ENCODE measurements around the gene ING1. TPM values are rescaled to one million over a fixed set of nuclear protein-coding genes. Genes with fewer than 3 reads are reported as not detected.
"Not testable (repeated sequence)": the region's sequence is repeated elsewhere in the genome, so short reads cannot be mapped to it uniquely, and the experiment has no call there.

ING1 gene, protein sequence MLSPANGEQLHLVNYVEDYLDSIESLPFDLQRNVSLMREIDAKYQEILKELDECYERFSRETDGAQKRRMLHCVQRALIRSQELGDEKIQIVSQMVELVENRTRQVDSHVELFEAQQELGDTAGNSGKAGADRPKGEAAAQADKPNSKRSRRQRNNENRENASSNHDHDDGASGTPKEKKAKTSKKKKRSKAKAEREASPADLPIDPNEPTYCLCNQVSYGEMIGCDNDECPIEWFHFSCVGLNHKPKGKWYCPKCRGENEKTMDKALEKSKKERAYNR
- polyA plus RNA-seq: 10 to 100 TPM; 12.6 to 20.1 (median 17.6) TPM

- Mint-ChIP-seq H3K4me3 (peak within 1 kb of the TSS; percentile 98 to 100 (median 99)), H3K4me1 (peaks cover 32 to 37% of the 10 kb centered on the region in 2 donors), H3K27me3 (ENCODE audit: low read depth in 3 of 3) (peaks cover 19 to 28% (median 27%) of the 10 kb centered on the region in 3 donors), H3K36me3 (no peaks in the 10 kb centered on the region), H3K9me3 (peaks cover 0 to 2% (median 0%) of the 10 kb centered on the region in 6 donors), H3K27ac (peak within 1 kb of the TSS; percentile 93 to 100 (median 96))
- DNase-seq: no peak
Observed at GRCh38 chr13:110713642-110713952, at the start of gene ING1. Gene ING1 (plus strand): TSS chr13:110713700. CDS start chr13:110714150, 450 bp downstream.

DNA sequence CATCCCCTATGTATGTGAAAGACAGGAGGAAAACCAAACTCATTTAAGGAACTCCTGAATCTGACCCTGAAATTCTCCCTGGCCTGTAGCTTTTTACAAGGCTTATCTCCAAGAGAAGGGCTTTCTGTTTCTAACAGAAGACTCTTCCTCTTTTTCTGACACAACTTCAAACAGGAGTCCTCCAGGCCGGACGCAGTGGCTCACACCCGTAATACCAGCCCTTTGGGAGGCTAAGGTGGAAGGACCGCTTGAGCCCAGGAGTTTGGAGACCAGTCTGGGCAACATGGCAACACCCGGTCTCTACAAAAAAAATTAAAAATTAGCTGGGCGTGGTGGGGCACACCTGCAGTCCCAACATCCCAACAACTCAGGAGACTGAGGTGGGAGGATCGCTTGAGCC, 49.5 kb upstream of the ING1 start:
- no peaks in the 10 kb centered on the region for H3K9me3 Mint-ChIP-seq
- DNase-seq: no peak
- peaks cover 0 to 1% (median 0%) of the 10 kb centered on the region in 3 donors for H3K27me3 Mint-ChIP-seq (ENCODE audit: low read depth in 3 of 3)
- peaks cover 4 to 13% of the 10 kb centered on the region in 2 donors for H3K4me1 Mint-ChIP-seq
- no peak overlapping the region for H3K4me3 Mint-ChIP-seq
- H3K36me3 Mint-ChIP-seq: peaks cover 27 to 65% (median 41%) of the 10 kb centered on the region in 3 donors
- no peak overlapping the region for H3K27ac Mint-ChIP-seq

DNA sequence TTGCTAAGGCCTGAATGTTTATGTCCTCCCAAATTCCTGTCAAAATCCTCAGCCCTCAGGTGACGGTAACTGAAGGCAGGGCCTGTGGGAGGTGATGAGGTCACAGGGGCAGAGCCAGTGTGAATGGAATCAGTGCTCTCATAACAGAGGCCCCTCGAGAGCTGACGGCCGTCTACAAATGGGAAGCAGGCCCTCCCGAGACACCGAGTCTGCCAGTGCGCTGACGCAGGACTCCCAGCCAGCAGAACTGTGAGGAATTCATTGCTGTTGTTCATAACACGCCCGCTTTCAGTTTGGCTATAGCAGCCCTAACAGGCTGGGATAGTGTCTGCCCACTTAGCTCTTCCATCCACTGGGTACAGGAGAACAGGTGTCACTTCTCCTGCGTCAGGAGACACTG, 48.8 kb upstream of the ING1 start:
- H3K4me1 Mint-ChIP-seq: peaks cover 0 to 7% of the 10 kb centered on the region in 2 donors
- H3K9me3 Mint-ChIP-seq: no peaks in the 10 kb centered on the region
- peaks cover 0 to 1% (median 0%) of the 10 kb centered on the region in 3 donors for H3K27me3 Mint-ChIP-seq (ENCODE audit: low read depth in 3 of 3)
- no peak overlapping the region for H3K4me3 Mint-ChIP-seq
- H3K36me3 Mint-ChIP-seq: peaks cover 27 to 67% (median 39%) of the 10 kb centered on the region in 3 donors
- no peak overlapping the region for H3K27ac Mint-ChIP-seq
- no peak for DNase-seq

- no peak overlapping the region for H3K27ac Mint-ChIP-seq
- peaks cover 0 to 1% (median 0%) of the 10 kb centered on the region in 3 donors for H3K27me3 Mint-ChIP-seq (ENCODE audit: low read depth in 3 of 3)
- DNase-seq: no peak
- H3K9me3 Mint-ChIP-seq: no peaks in the 10 kb centered on the region
- peaks cover 0 to under 1% of the 10 kb centered on the region in 2 donors for H3K4me1 Mint-ChIP-seq
- no peak overlapping the region for H3K4me3 Mint-ChIP-seq
- H3K36me3 Mint-ChIP-seq: peaks cover 22 to 69% (median 35%) of the 10 kb centered on the region in 3 donors
Observed at GRCh38 chr13:110665491-110666254, 47.8 kb upstream of the ING1 start.

- Mint-ChIP-seq H3K27ac (no peak overlapping the region), H3K4me3 (no peak overlapping the region), H3K4me1 (peaks cover 0 to 6% of the 10 kb centered on the region in 2 donors)
Observed at GRCh38 chr13:110666255-110666533, 47.3 kb upstream of the ING1 start.

GRCh38 chr13:110669036-110669435, 44.5 kb upstream of the ING1 start:
- H3K27ac Mint-ChIP-seq: no peak overlapping the region
- no peak overlapping the region for H3K4me3 Mint-ChIP-seq
- no peaks in the 10 kb centered on the region for H3K9me3 Mint-ChIP-seq
- no peak for DNase-seq
- peaks cover 4 to 23% of the 10 kb centered on the region in 2 donors for H3K4me1 Mint-ChIP-seq
- H3K27me3 Mint-ChIP-seq (ENCODE audit: low read depth in 3 of 3): peaks cover 0 to 3% (median 0%) of the 10 kb centered on the region in 3 donors
- peaks cover 12 to 55% (median 27%) of the 10 kb centered on the region in 3 donors for H3K36me3 Mint-ChIP-seq

More at GRCh38 chr13:110666255-110666533, 47.3 kb upstream of the ING1 start:
- no peaks in the 10 kb centered on the region for H3K9me3 Mint-ChIP-seq
- peaks cover 0 to 3% (median 0%) of the 10 kb centered on the region in 3 donors for H3K27me3 Mint-ChIP-seq (ENCODE audit: low read depth in 3 of 3)
- peaks cover 22 to 70% (median 37%) of the 10 kb centered on the region in 3 donors for H3K36me3 Mint-ChIP-seq
- no peak for DNase-seq

GRCh38 chr13:110669814-110670213, 43.7 kb upstream of the ING1 start:
- DNase-seq, H3K4me3 Mint-ChIP-seq: not testable (repeated sequence)

GRCh38 chr13:110676595-110677587, 36.6 kb upstream of the ING1 start:
- peak overlapping the region; percentile 73 to 96 (median 90) for H3K27ac Mint-ChIP-seq
- DNase-seq: peak; percentile 61 to 72 (median 62)
- H3K36me3 Mint-ChIP-seq: peaks cover 13 to 42% (median 18%) of the 10 kb centered on the region in 3 donors
- peaks cover 8 to 16% (median 8%) of the 10 kb centered on the region in 3 donors for H3K27me3 Mint-ChIP-seq (ENCODE audit: low read depth in 3 of 3)
- H3K9me3 Mint-ChIP-seq: no peaks in the 10 kb centered on the region
- H3K4me1 Mint-ChIP-seq: peaks cover 22 to 42% of the 10 kb centered on the region in 2 donors
- H3K4me3 Mint-ChIP-seq: peak overlapping the region; percentile 5 to 82 (median 74)

More at GRCh38 chr13:110669814-110670213, 43.7 kb upstream of the ING1 start:
- not testable (repeated sequence) for H3K9me3 Mint-ChIP-seq; H3K27ac Mint-ChIP-seq; H3K27me3 Mint-ChIP-seq (ENCODE audit: low read depth in 3 of 3)
- Mint-ChIP-seq H3K4me1 (peaks cover 4 to 23% of the 10 kb centered on the region in 2 donors), H3K36me3 (peaks cover 12 to 61% (median 32%) of the 10 kb centered on the region in 3 donors)

GRCh38 chr13:110677731-110678545, 35.6 kb upstream of the ING1 start:
- H3K9me3 Mint-ChIP-seq: no peaks in the 10 kb centered on the region
- H3K36me3 Mint-ChIP-seq: peaks cover 9 to 43% (median 22%) of the 10 kb centered on the region in 3 donors
- H3K4me1 Mint-ChIP-seq: peaks cover 18 to 32% of the 10 kb centered on the region in 2 donors
- H3K27me3 Mint-ChIP-seq (ENCODE audit: low read depth in 3 of 3): peaks cover 8 to 16% (median 8%) of the 10 kb centered on the region in 3 donors
- peak overlapping the region in 2 of 5 donors; percentile 0 to 17 for H3K4me3 Mint-ChIP-seq
- H3K27ac Mint-ChIP-seq: peak overlapping the region; percentile 12 to 83 (median 64)
- peak; percentile 52 to 61 (median 55) for DNase-seq

GRCh38 chr13:110680852-110681251, 32.6 kb upstream of the ING1 start:
- Mint-ChIP-seq H3K4me1 (peaks cover 17 to 30% of the 10 kb centered on the region in 2 donors), H3K27ac (peak overlapping the region in 1 of 6 donors; percentile 12), H3K27me3 (ENCODE audit: low read depth in 3 of 3) (peaks cover 8 to 16% (median 8%) of the 10 kb centered on the region in 3 donors), H3K9me3 (no peaks in the 10 kb centered on the region), H3K36me3 (peaks cover 9 to 36% (median 27%) of the 10 kb centered on the region in 3 donors), H3K4me3 (no peak overlapping the region)
- no peak for DNase-seq

GRCh38 chr13:110681868-110682550, 31.5 kb upstream of the ING1 start:
- Mint-ChIP-seq H3K4me1 (peaks cover 6 to 18% of the 10 kb centered on the region in 2 donors), H3K36me3 (peaks cover 9 to 36% (median 27%) of the 10 kb centered on the region in 3 donors), H3K27me3 (ENCODE audit: low read depth in 3 of 3) (peaks cover 3 to 7% (median 4%) of the 10 kb centered on the region in 3 donors), H3K9me3 (no peaks in the 10 kb centered on the region), H3K4me3 (no peak overlapping the region), H3K27ac (peak overlapping the region in 1 of 6 donors; percentile 52)
- no peak for DNase-seq

DNA sequence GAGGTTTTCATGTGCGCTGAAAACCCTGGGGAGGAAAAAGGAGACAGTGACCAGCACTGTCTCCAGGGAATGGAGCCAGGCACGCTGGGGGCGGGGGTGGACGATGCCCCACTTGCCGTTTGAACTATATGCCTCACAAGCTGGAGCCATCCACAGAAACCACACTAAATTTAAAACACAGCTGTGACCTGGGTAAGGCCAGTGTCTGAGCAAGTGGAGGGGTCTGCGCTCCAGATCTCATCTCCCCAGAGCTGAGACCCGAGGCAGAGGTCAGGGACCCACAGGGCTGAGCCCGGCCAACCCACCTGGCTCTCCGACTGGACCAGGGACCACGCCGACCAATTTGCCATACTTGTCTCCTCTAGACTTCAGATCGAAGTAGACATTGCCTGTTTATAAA, 30.8 kb upstream of the ING1 start:
- Mint-ChIP-seq H3K27me3 (ENCODE audit: low read depth in 3 of 3) (peaks cover 0 to 2% (median 0%) of the 10 kb centered on the region in 3 donors), H3K4me1 (peaks cover 1 to 14% of the 10 kb centered on the region in 2 donors), H3K9me3 (no peaks in the 10 kb centered on the region), H3K27ac (no peak overlapping the region), H3K36me3 (peaks cover 9 to 37% (median 27%) of the 10 kb centered on the region in 3 donors), H3K4me3 (no peak overlapping the region)
- no peak for DNase-seq

All from immature natural killer cell (primary cell).